Erythroblast (primary cell): ENCODE data around the gene NBEA.

ENCODE experiments used
- GATA1 ChIP-seq: IDR thresholded peaks from 2 replicates; pipeline ENCODE4 v1.6.1; 2011; ENCODE audit warnings: low read depth, mild to moderate bottlenecking, control low read depth, low read length, moderate library complexity
- POLR2A ChIP-seq: IDR thresholded peaks from 2 replicates; pipeline ENCODE4 v1.6.1; 2011; ENCODE audit warnings: mild to moderate bottlenecking, low read length

GRCh38 chr13:34971473-34971872, 29.4 kb downstream of the NBEA start:
- no peak for TF ChIP-seq POLR2A
- no peak for TF ChIP-seq GATA1
